Panc1 (cell line): ENCODE measurements around the gene SYT1. TPM values are rescaled to one million over a fixed set of nuclear protein-coding genes. Genes with fewer than 3 reads are reported as not detected.

Source experiments
- ATAC-seq: fragments of 200-7000 bp; cut with Tn5 transposase; 2 replicates; pipeline ENCODE4 v1.9.1; 2020; ENCODE audit warnings: mild to moderate bottlenecking, moderate library complexity
- BruUV-seq: library from RNA; stranded (reverse); fragments of 400-500 nt; replicated peaks from 2 replicates; lab custom pipeline; 2021; lab: Mats Ljungman, UMichigan
- CTCF ChIA-PET: fragments of 300-600 bp; sonication (Branson Sonifier 250); formaldehyde crosslinking; loops from one replicate; lab custom pipeline; 2022; ENCODE audit warnings: antibody characterized with exemption; lab: Charles Lee
- POLR2A ChIA-PET: fragments of 300-600 bp; sonication (Branson Sonifier 250); formaldehyde crosslinking; loops from one replicate; lab custom pipeline; 2022; ENCODE audit warnings: antibody characterized with exemption; lab: Charles Lee
- DNase-seq: peaks from one replicate; pipeline ENCODE4 v3.0.0-alpha.2; 2010; ENCODE audit warnings: low read depth, low spot score
- H3K27ac ChIP-seq: 2 replicates; pipeline ENCODE4 v1.5.1; 2011; ENCODE audit warnings: mild to moderate bottlenecking, low read length, inconsistent platforms
- H3K27me3 ChIP-seq: fragments of 200-500 bp; sonication (Bioruptor generic); 2 replicates; pipeline ENCODE4 v1.6.0; 2014; ENCODE audit warnings: low read length, inconsistent platforms; ENCODE audit not compliant: control insufficient read depth, insufficient read depth
- H3K36me3 ChIP-seq: fragments of 200-500 bp; sonication (Bioruptor generic); 2 replicates; pipeline ENCODE4 v1.5.1; 2014; ENCODE audit warnings: inconsistent platforms, mild to moderate bottlenecking, low read length, moderate library complexity; ENCODE audit not compliant: control insufficient read depth, insufficient read depth
- H3K4me1 ChIP-seq: 2 replicates; pipeline ENCODE4 v1.5.1; 2011; ENCODE audit warnings: inconsistent platforms, mild to moderate bottlenecking, low read length, moderate library complexity; ENCODE audit not compliant: control insufficient read depth, insufficient read depth
- H3K4me3 ChIP-seq, 2 experiments: 2 replicates each; pipeline ENCODE4 v1.5.1; 2011 to 2012; ENCODE audit warnings: low read depth in 2 of 2, low read length in 2 of 2, mild to moderate bottlenecking in 2 of 2, inconsistent platforms in 1 of 2, moderate library complexity in 1 of 2
- H3K9me3 ChIP-seq: fragments of 200-500 bp; sonication (Bioruptor generic); 2 replicates; pipeline ENCODE4 v1.5.1; 2014; ENCODE audit warnings: low read depth, mild to moderate bottlenecking, inconsistent platforms, low read length, moderate library complexity; ENCODE audit not compliant: control insufficient read depth, insufficient read depth
- CTCF ChIP-seq: fragments of 450-650 bp; IDR thresholded peaks from 2 replicates; pipeline ENCODE4 v1.5.1; 2017; ENCODE audit warnings: mild to moderate bottlenecking
- POLR2AphosphoS5 ChIP-seq: IDR thresholded peaks from 2 replicates; pipeline ENCODE4 v1.6.1; 2012; ENCODE audit warnings: mild to moderate bottlenecking, low read depth, low read length, moderate library complexity
- REST ChIP-seq, 2 experiments: IDR thresholded peaks; 2 replicates each; pipeline ENCODE4 v1.6.1; 2011 to 2012; ENCODE audit warnings: low read depth in 2 of 2, control low read depth in 1 of 2, low read length in 1 of 2, mild to moderate bottlenecking in 1 of 2, moderate library complexity in 1 of 2; ENCODE audit not compliant: insufficient read depth in 1 of 2
- SIN3A ChIP-seq: IDR thresholded peaks from 2 replicates; pipeline ENCODE4 v1.6.1; 2012; ENCODE audit warnings: low read depth, mild to moderate bottlenecking, low read length, moderate library complexity, borderline replicate concordance; ENCODE audit not compliant: insufficient read depth
- TCF7L2 ChIP-seq: IDR thresholded peaks from 2 replicates; pipeline ENCODE4 v1.6.1; 2011; ENCODE audit warnings: mild to moderate bottlenecking, low read depth, low read length, inconsistent platforms
- in situ Hi-C: cut with HindIII; loops from 2 replicates; pipeline ENCODE4 v1.10.0; 2016; ENCODE audit warnings: low sequenced_read_pairs, low pct_unique_long_range_greater_than_20kb
- intact Hi-C: fragments of 100-400 bp; cut with micrococcal nuclease; formaldehyde crosslinking; loops from one replicate; pipeline ENCODE4 v1.10.0; 2022; ENCODE audit not compliant: unreplicated experiment
- total RNA-seq: library from RNA; stranded (reverse); gene quantifications from one replicate; pipeline ENCODE4 v1.2.1, GENCODE V29; 2021; ENCODE audit not compliant: unreplicated experiment

Gene SYT1
- total RNA-seq, 1 experiment from 2014 or later = 3.0 TPM

- Histone ChIP-seq H3K4me1 (no peaks in the 10 kb centered on the region), H3K36me3 (no peaks in the 10 kb centered on the region), H3K9me3 (no peaks in the 10 kb centered on the region), H3K27me3 (no peaks in the 10 kb centered on the region), H3K27ac (no peak overlapping the region), H3K4me3 (no peak overlapping the region)
- no peak for ATAC-seq
- ChIA-PET POLR2A (no interaction called here), CTCF (no interaction called here)
- DNase-seq = no peak
- in situ Hi-C loops (no loop called here), intact Hi-C loops (no loop called here)
- TF ChIP-seq REST (IDR thresholded peaks at IDR 0.05; ENCODE audit: insufficient read depth in 1 of 2, low read depth in 2 of 2, low read length in 1 of 2) (no peak), CTCF (no peak), POLR2AphosphoS5 (no peak), TCF7L2 (no peak), SIN3A (no peak)
- BruUV-seq = no TSS peak
Observed at GRCh38 chr12:79267580-79267979, 403.0 kb downstream of the SYT1 start.

- no TSS peak for BruUV-seq
- no peaks in the 10 kb centered on the region for H3K9me3 ChIP-seq
- H3K4me1 ChIP-seq = no peaks in the 10 kb centered on the region
- DNase-seq (no peak), ATAC-seq (no peak)
- no peak overlapping the region for H3K27ac ChIP-seq
- in situ Hi-C loops (no loop called here), intact Hi-C loops (no loop called here)
- POLR2A ChIA-PET = no interaction called here
- no peaks in the 10 kb centered on the region for H3K36me3 ChIP-seq
- no peaks in the 10 kb centered on the region for H3K27me3 ChIP-seq
- no peak overlapping the region for H3K4me3 ChIP-seq
- TF ChIP-seq SIN3A (no peak), TCF7L2 (no peak), POLR2AphosphoS5 (no peak), CTCF (no peak), REST (IDR thresholded peaks at IDR 0.05; ENCODE audit: insufficient read depth in 1 of 2, low read depth in 2 of 2, low read length in 1 of 2) (no peak)
- CTCF ChIA-PET = no interaction called here
Observed at GRCh38 chr12:79274501-79275064, 410.0 kb downstream of the SYT1 start.
